GM20431 (cell line): ENCODE data around the gene PACSIN1.

Experiments used
- in situ Hi-C: fragments of 300-500 bp; cut with MseI, MboI; formaldehyde crosslinking; loops from one replicate; pipeline ENCODE4 v1.15.0; 2020; ENCODE audit warnings: low sequenced_read_pairs; ENCODE audit not compliant: unreplicated experiment

Gene PACSIN1

GRCh38 chr6:34465531-34466241, at the start of gene PACSIN1:
Gene PACSIN1 (plus strand): TSS chr6:34466076. CDS start chr6:34526306, 60,230 bp downstream.
- in situ Hi-C loops: no loop called here

- in situ Hi-C loops: loop anchor here (10.0 kb wide), 1 partner anchor 172 kb away; the partner anchor contains the start of gene SMIM29
Measured at GRCh38 chr6:34416877-34417371, 49.0 kb upstream of the PACSIN1 start.

GRCh38 chr6:34418367-34418766, 47.5 kb upstream of the PACSIN1 start:
- in situ Hi-C loops: loop anchor here (10.0 kb wide), 1 partner anchor 174 kb away; the partner anchor contains the start of gene SMIM29

GRCh38 chr6:34423254-34423653, 42.6 kb upstream of the PACSIN1 start:
- in situ Hi-C loops: no loop called here

GRCh38 chr6:34424200-34425131, 41.4 kb upstream of the PACSIN1 start:
- in situ Hi-C loops: no loop called here

- in situ Hi-C loops: no loop called here
Measured at GRCh38 chr6:34425132-34425497, 40.8 kb upstream of the PACSIN1 start.

- in situ Hi-C loops: no loop called here
Measured at GRCh38 chr6:34425498-34426410, 40.1 kb upstream of the PACSIN1 start, which contains the start of gene RPS10. Gene RPS10 (minus strand): TSS chr6:34426069. CDS start chr6:34425221, 848 bp downstream.

- in situ Hi-C loops: no loop called here
Measured at GRCh38 chr6:34435916-34436315, 30.0 kb upstream of the PACSIN1 start.

GRCh38 chr6:34436803-34437643, 28.9 kb upstream of the PACSIN1 start:
- in situ Hi-C loops: no loop called here

- in situ Hi-C loops: no loop called here
Measured at GRCh38 chr6:34437644-34437970, 28.3 kb upstream of the PACSIN1 start.

GRCh38 chr6:34438705-34439104, 27.2 kb upstream of the PACSIN1 start:
- in situ Hi-C loops: no loop called here

- in situ Hi-C loops: no loop called here
Measured at GRCh38 chr6:34439442-34439841, 26.4 kb upstream of the PACSIN1 start.

- in situ Hi-C loops: no loop called here
Measured at GRCh38 chr6:34441526-34441925, 24.4 kb upstream of the PACSIN1 start.

- in situ Hi-C loops: no loop called here
Measured at GRCh38 chr6:34445313-34445860, 20.5 kb upstream of the PACSIN1 start.

GRCh38 chr6:34447386-34447785, 18.5 kb upstream of the PACSIN1 start:
- in situ Hi-C loops: no loop called here

GRCh38 chr6:34447910-34448309, 18.0 kb upstream of the PACSIN1 start:
- in situ Hi-C loops: no loop called here

GRCh38 chr6:34451192-34451591, 14.7 kb upstream of the PACSIN1 start:
- in situ Hi-C loops: no loop called here

- in situ Hi-C loops: no loop called here
Measured at GRCh38 chr6:34455831-34456230, 10.0 kb upstream of the PACSIN1 start.

- in situ Hi-C loops: no loop called here
Measured at GRCh38 chr6:34457382-34457741, 8.5 kb upstream of the PACSIN1 start.
